ENCODE results near the gene CCDC122. TPM values are rescaled to one million over a fixed set of nuclear protein-coding genes. Genes with fewer than 3 reads are reported as not detected.
A peak's percentile ranks its signal among the peaks of the same experiment; 100 is the strongest.

CCDC122 gene
- total RNA-seq, 1 donor from 2014 or later, result 6.7 TPM

DNA sequence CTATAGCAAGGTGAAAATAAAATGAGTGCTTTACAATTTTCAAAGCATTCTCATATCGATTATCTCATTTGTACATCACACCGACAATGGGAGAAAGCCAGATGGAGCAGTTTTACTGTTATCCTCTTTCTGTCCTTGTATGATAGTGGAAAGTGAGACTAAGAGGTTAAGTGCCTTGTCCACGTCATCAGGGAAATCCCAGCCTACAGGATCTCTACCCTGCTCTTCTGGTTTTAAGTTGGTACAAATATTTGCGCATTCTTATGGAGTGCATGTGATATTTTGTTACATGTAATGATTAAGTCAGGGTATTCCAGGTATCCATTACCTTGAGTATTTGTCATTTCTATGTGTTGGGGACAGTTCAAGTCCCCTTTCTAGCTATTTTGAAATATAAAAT lies 80.3 kb downstream of the CCDC122 start:
- H3K4me3 ChIP-seq (ENCODE audit: insufficient read depth, low read depth, low read length), result no peak overlapping the region
- H4K20me1 ChIP-seq (ENCODE audit: insufficient read depth, low read length), result no peaks in the 10 kb centered on the region
- Mint-ChIP-seq H3K36me3 (ENCODE audit: low read depth, unreplicated experiment) (peaks cover 1% of the 10 kb centered on the region), H3K4me3 (ENCODE audit: unreplicated experiment) (no peak overlapping the region), H3K27ac (ENCODE audit: unreplicated experiment) (no peak overlapping the region), H3K4me1 (ENCODE audit: low read depth, unreplicated experiment) (peaks cover under 1% of the 10 kb centered on the region), H3K27me3 (ENCODE audit: low read depth, unreplicated experiment) (no peaks in the 10 kb centered on the region), H3K9me3 (ENCODE audit: unreplicated experiment) (no peaks in the 10 kb centered on the region)
- no peaks in the 10 kb centered on the region for H3K9me3 ChIP-seq (ENCODE audit: insufficient read depth, low read depth, low read length)
- no peak overlapping the region for H2AFZ ChIP-seq (ENCODE audit: low read depth, low read length)
- TF ChIP-seq, protein P1, sequence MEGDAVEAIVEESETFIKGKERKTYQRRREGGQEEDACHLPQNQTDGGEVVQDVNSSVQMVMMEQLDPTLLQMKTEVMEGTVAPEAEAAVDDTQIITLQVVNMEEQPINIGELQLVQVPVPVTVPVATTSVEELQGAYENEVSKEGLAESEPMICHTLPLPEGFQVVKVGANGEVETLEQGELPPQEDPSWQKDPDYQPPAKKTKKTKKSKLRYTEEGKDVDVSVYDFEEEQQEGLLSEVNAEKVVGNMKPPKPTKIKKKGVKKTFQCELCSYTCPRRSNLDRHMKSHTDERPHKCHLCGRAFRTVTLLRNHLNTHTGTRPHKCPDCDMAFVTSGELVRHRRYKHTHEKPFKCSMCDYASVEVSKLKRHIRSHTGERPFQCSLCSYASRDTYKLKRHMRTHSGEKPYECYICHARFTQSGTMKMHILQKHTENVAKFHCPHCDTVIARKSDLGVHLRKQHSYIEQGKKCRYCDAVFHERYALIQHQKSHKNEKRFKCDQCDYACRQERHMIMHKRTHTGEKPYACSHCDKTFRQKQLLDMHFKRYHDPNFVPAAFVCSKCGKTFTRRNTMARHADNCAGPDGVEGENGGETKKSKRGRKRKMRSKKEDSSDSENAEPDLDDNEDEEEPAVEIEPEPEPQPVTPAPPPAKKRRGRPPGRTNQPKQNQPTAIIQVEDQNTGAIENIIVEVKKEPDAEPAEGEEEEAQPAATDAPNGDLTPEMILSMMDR (IDR thresholded peaks at IDR 0.05; ENCODE audit: insufficient read depth, low read depth, low read length), result no peak
- no peak for TF ChIP-seq EZH2 (IDR thresholded peaks at IDR 0.05; ENCODE audit: insufficient read depth, low read length)
- H3K9ac ChIP-seq (ENCODE audit: low read length), result no peak overlapping the region
- H3K27me3 ChIP-seq (ENCODE audit: insufficient read depth, low read length), result peaks cover 2% of the 10 kb centered on the region
- DNase-seq (ENCODE audit: low read depth) (no peak), FAIRE-seq (peak; percentile 56)
- H3K79me2 ChIP-seq (ENCODE audit: insufficient read depth, low read length), result no peaks in the 10 kb centered on the region
- no peaks in the 10 kb centered on the region for H3K4me1 ChIP-seq (ENCODE audit: insufficient read depth, low read length)
- H3K4me2 ChIP-seq (ENCODE audit: low read length), result no peak overlapping the region
- H3K36me3 ChIP-seq (ENCODE audit: insufficient read depth, low read length), result no peaks in the 10 kb centered on the region
- H3K27ac ChIP-seq (ENCODE audit: low read depth, low read length), result no peak overlapping the region

DNA sequence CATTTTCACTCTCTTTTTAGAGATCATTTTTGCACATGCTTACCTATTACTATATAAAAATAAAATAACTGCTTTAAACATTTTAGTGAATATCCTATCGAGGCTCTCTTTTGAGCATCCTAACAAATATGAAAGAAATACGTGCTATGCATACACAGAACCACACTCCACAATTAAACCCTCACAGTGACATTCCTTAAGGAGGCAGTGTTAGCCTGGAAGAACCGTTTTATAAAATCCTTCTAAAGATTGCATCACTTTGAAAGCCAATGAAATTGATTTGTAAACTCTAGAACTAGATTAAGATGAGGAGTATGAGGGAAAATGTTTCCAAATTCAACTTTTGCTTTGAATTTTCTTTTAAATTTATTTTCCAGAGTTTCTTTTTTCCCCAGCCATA lies 81.7 kb downstream of the CCDC122 start:
- no peaks in the 10 kb centered on the region for H3K9me3 Mint-ChIP-seq (ENCODE audit: unreplicated experiment)
- H3K27ac ChIP-seq (ENCODE audit: low read depth, low read length), result no peak overlapping the region
- H3K9me3 ChIP-seq (ENCODE audit: insufficient read depth, low read depth, low read length), result no peaks in the 10 kb centered on the region
- H3K9ac ChIP-seq (ENCODE audit: low read length), result no peak overlapping the region
- peaks cover 1% of the 10 kb centered on the region for H3K36me3 Mint-ChIP-seq (ENCODE audit: low read depth, unreplicated experiment)
- no peak for TF ChIP-seq EZH2 (IDR thresholded peaks at IDR 0.05; ENCODE audit: insufficient read depth, low read length)
- TF ChIP-seq, protein P1 (IDR thresholded peaks at IDR 0.05; ENCODE audit: insufficient read depth, low read depth, low read length), result no peak
- no peaks in the 10 kb centered on the region for H3K79me2 ChIP-seq (ENCODE audit: insufficient read depth, low read length)
- no peak for DNase-seq (ENCODE audit: low read depth)
- H3K27me3 Mint-ChIP-seq (ENCODE audit: low read depth, unreplicated experiment), result no peaks in the 10 kb centered on the region
- no peaks in the 10 kb centered on the region for H3K4me1 ChIP-seq (ENCODE audit: insufficient read depth, low read length)
- H3K4me3 Mint-ChIP-seq (ENCODE audit: unreplicated experiment), result no peak overlapping the region
- H3K4me1 Mint-ChIP-seq (ENCODE audit: low read depth, unreplicated experiment), result no peaks in the 10 kb centered on the region
- H4K20me1 ChIP-seq (ENCODE audit: insufficient read depth, low read length), result no peaks in the 10 kb centered on the region
- peak overlapping the region; percentile 66 for H3K27ac Mint-ChIP-seq (ENCODE audit: unreplicated experiment)
- no peak for FAIRE-seq
- H3K27me3 ChIP-seq (ENCODE audit: insufficient read depth, low read length), result peaks cover 2% of the 10 kb centered on the region
- H2AFZ ChIP-seq (ENCODE audit: low read depth, low read length), result no peak overlapping the region
- no peak overlapping the region for H3K4me2 ChIP-seq (ENCODE audit: low read length)
- no peaks in the 10 kb centered on the region for H3K36me3 ChIP-seq (ENCODE audit: insufficient read depth, low read length)
- no peak overlapping the region for H3K4me3 ChIP-seq (ENCODE audit: insufficient read depth, low read depth, low read length)

DNA sequence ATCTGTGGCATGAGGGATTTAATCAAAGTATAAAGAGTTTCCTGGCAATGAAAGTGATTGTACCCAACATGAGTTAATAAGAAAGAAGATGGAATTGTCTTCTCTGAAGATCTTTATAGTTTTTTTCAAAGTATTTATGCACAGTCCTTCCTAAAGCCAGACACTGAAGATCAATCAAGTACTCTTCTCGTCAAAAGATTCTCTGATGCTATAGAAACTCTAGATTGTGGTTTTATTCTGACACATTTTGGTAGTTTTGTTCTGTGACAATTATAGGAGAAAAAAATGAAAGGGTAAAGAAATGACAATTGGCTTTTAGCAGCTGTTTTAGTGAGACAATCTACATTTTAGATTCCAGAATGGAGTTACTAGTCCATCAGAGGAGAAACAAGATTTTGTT lies 82.4 kb downstream of the CCDC122 start:
- Histone ChIP-seq H3K4me2 (ENCODE audit: low read length) (no peak overlapping the region), H3K27me3 (ENCODE audit: insufficient read depth, low read length) (peaks cover 2% of the 10 kb centered on the region), H3K36me3 (ENCODE audit: insufficient read depth, low read length) (no peaks in the 10 kb centered on the region), H3K4me1 (ENCODE audit: insufficient read depth, low read length) (no peaks in the 10 kb centered on the region), H2AFZ (ENCODE audit: low read depth, low read length) (no peak overlapping the region), H3K4me3 (ENCODE audit: insufficient read depth, low read depth, low read length) (no peak overlapping the region), H3K79me2 (ENCODE audit: insufficient read depth, low read length) (no peaks in the 10 kb centered on the region), H3K9ac (ENCODE audit: low read length) (no peak overlapping the region), H3K27ac (ENCODE audit: low read depth, low read length) (no peak overlapping the region), H4K20me1 (ENCODE audit: insufficient read depth, low read length) (no peaks in the 10 kb centered on the region), H3K9me3 (ENCODE audit: insufficient read depth, low read depth, low read length) (no peaks in the 10 kb centered on the region)
- Mint-ChIP-seq H3K4me1 (ENCODE audit: low read depth, unreplicated experiment) (peaks cover 2% of the 10 kb centered on the region), H3K36me3 (ENCODE audit: low read depth, unreplicated experiment) (peaks cover 1% of the 10 kb centered on the region), H3K9me3 (ENCODE audit: unreplicated experiment) (no peaks in the 10 kb centered on the region), H3K27me3 (ENCODE audit: low read depth, unreplicated experiment) (no peaks in the 10 kb centered on the region), H3K4me3 (ENCODE audit: unreplicated experiment) (no peak overlapping the region), H3K27ac (ENCODE audit: unreplicated experiment) (no peak overlapping the region)
- TF ChIP-seq EZH2 (IDR thresholded peaks at IDR 0.05; ENCODE audit: insufficient read depth, low read length), result no peak
- TF ChIP-seq, protein P1 (IDR thresholded peaks at IDR 0.05; ENCODE audit: insufficient read depth, low read depth, low read length), result no peak
- DNase-seq (ENCODE audit: low read depth) (no peak), FAIRE-seq (no peak)

Data from astrocyte (in vitro differentiated cells and primary cell).